GM19455 (cell line): ENCODE measurements around the gene VPS25.
A peak's percentile ranks its signal among the peaks of the same experiment; 100 is the strongest.
"Not testable (repeated sequence)": the region's sequence is repeated elsewhere in the genome, so short reads cannot be mapped to it uniquely, and the experiment has no call there.

Experiments used
- ATAC-seq: cut with Tn5 transposase; IDR thresholded peaks from one replicate; pipeline ENCODE4 v1.9.1; 2021; ENCODE audit not compliant: unreplicated experiment

VPS25 gene

DNA sequence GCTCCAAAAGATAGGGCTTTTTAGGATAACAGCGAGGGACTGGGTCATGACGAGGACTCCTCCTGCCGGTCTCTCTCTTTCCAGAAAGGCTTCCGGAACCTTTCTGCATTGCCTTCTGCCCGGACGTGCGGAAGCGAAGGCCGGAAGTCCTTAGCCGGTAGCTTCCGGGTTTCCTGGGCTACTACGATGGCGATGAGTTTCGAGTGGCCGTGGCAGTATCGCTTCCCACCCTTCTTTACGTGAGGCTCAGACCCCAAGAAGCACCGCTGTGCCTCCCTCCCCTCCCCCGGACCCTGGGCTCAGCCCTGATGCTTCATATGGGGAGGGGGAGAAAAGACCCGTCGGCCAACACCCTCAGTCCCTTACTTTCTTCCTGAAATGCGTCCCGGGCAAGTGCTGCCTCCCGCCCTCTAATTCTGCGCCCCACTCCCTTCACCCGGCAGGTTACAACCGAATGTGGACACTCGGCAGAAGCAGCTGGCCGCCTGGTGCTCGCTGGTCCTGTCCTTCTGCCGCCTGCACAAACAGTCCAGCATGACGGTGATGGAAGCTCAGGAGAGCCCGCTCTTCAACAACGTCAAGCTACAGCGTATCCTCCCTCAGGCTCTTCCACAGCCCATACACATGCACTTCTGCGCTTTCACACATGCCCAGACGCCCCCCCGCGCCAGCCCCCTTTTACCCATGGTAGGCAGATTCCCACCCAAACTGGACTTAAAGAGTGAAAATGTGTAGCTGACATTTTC is at the start of gene VPS25:
Gene VPS25, plus strand, starts transcription at position 160 of the 746 bp plus-strand sequence. Its CDS starts 27 bp downstream, at position 187.
- ATAC-seq = peak; percentile 63

DNA sequence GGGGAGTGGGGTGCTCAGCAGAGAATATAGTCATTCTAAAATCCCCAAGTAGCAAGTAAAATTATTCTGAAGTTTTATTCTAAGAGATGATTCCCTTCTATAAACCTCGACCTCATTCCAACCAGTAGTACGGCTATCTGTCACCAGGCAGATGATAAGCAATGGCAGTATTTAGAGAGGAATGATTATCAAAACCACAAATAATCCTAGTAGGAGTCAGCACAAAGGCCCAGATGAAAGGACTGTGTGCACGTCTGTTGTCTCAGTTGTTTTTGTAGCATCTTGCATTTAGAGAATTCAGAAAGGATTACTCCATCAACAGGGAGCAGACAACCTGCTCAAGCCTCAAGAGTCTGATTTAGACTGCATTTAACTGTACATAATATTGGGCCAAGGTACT is 49.6 kb upstream of the VPS25 start:
- no peak for ATAC-seq

DNA sequence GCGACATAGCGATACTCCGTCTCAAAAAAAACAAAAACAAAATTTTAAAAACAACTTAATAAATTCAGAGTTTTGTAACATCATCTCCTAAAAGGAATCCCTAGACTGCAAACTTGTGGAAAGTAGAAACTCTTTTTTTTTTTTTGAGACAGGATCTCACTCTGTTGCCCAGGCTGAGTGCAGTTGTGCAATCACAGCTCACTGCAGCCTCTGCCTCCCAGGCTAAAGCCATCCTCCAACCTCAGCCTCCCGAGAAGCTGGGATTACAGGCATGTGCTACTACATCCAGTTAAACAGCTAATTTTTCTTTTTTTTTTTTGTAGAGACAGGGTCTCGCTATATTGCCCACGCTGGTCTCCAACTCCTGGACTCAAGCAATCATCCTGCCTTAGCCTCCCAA is 48.1 kb upstream of the VPS25 start:
- no peak for ATAC-seq

DNA sequence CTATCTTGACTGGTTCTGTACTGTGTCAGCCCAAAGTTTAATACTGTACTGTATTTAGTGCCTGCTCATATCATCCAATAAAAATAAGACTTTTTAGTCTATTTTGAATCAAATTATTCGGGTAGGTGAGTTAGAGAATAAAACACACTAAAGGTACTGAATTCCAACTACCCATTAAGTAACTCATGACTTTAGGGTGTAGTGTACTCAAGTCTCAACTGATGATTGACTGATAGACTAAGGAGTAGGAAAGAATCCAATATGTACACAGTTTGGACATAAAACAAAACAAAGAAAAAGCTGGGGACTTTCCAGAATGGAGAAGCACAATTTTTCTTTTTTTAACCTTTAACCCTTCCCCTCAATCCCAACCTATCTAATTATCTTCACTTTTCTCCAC is 32.5 kb upstream of the VPS25 start:
- ATAC-seq = no peak

DNA sequence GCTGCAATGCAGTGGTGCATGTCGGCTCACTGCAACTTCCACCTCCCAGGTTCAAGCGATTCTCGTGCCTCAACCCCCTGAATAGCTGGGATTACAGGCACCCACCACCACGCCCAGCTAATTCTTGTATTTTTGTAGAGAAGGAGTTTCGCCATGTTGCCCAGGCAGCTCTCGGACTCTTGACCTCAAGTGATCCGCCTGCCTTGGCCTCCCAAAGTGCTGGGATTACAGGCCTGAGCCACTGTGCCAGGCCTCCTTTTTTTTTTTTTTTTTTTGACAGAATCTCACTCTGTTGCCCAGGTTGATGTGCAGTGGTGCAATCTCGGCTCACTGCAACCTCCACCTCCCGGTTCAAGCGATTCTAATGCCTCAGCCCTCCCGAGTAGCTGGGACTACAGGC is 30.3 kb upstream of the VPS25 start:
- not testable (repeated sequence) for ATAC-seq

DNA sequence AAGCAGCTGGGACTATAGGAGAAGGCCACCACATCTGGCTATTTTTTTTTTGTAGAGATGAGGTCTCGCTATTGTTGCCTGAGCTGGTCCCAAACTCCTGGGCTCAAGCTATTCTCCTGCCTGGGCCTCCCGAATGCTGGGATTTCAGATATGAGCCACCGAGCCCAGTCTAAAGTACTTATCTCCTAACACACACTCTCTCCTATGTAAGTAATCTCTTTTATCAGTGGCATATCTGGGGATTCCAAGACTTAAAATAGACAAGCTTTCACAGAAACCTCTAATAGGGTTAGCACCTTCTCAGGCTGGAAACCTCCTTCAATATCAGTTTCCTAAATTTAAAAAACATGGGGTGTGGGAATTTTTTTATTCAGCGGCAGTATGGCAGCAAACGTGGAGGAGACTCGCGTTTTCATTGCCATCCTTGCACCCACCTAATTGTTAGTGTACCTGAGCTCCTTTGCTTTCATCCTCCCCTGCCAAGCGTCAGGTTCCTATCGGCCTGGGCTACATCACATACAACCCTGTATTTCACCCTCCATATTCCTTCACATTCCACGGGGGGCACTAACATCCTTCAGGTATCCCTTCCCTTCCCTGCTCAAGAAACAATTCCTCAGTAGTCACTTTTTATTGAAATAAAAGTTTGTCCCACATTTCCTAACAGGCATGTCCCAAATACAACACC is 29.5 kb upstream of the VPS25 start:
- ATAC-seq = no peak

DNA sequence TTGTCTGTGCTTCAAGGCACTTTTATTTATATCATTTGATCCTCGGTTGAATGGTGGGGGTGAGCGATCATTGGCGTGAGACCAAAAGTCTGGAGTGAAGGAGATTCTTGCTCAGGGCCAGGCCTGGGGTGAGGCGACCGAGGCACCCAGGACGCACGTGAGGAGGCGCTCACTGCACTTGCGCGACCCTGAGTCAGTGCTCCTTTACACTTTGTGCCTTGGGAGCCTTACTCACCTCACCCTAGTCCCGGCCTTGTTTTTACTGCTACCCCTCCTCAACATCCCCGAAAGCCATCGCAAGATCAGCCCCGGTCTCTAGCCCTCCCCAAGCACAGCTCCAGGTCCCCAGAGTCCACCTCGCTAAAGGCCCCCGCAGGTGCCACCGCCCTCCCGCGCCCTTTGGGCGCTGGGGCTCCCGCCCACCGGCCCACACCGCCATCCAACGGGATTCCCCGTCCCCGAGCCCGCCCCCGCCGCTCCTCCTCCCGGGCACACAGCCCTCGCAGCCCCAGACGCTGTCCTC is 28.9 kb upstream of the VPS25 start:
- ATAC-seq = peak; percentile 62

DNA sequence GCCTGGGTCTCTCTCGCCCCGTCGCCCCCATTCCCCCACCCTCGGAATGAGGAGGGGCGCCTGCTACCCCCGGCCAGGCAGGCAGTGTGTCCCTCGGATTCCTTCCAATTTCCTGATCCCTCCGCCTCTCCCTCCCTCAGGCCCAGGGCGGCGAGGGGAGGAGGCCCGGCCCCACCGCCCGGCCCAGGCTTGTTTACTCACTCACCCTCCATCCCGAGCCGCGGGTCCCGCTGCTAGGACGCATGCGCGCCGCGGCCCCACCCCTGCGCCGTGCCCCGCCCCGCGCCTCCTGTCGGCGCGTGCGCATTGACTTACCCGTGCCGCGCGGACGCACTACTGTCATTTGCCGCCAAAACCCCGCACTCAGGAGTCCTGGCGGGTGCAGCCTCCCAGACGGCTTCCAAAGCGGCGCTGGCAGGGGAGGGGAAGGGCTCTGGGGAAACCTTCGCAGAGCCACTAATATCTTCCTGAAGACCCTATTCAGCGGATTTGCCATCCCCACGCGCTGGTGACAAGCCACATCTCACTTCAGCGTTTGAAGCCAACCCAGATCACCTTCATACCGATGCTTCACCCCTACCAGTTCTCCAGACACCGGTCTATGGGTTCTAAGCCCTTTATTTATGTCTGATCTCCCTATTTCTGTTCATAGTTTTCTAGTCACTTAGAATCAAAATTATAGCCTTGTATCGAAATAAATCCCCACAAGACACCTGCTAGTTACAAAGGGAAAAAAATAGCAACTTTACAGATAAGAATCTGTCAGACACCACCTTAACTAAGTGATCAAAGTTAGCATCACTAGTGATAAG is 28.2 kb upstream of the VPS25 start, which contains the start of gene EZH1:
Gene EZH1, minus strand, starts transcription at position 235 of the 812 bp plus-strand sequence. CDS start 16,099 bp downstream, outside the sequence.
- ATAC-seq = peak; percentile 72

DNA sequence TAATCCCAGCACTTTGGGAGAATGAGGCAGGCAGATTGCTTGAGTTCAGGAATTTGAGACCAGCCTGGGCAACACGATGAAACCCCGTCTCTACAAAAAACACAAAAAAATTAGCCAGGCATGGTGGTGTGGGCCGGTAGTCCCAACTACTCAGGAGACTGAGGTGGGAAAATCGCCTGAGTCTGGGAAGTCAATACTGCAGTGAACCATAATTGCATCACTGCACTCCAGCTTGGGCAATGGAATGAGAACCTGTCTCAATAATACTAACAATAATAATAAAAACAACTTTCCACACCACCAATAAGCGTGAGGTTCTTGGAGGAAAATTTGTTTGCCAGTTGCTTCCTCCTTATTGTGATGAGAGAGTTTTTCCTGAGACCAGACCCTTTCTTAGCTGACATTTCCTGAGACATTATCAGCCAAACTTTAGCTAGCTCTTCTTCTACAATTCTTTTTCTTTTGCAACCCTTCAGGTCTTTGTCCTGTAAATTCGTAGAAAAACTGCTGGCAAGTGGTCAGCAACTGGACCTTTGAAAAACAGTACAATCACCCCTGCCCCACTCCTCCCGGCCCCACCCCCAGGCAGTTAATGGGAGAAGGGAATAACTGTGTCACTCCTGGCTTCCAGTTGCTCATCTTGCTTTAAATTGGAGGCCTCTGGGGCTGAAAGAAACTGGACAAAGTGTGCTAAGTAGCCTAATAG is 24.9 kb upstream of the VPS25 start:
- no peak for ATAC-seq

DNA sequence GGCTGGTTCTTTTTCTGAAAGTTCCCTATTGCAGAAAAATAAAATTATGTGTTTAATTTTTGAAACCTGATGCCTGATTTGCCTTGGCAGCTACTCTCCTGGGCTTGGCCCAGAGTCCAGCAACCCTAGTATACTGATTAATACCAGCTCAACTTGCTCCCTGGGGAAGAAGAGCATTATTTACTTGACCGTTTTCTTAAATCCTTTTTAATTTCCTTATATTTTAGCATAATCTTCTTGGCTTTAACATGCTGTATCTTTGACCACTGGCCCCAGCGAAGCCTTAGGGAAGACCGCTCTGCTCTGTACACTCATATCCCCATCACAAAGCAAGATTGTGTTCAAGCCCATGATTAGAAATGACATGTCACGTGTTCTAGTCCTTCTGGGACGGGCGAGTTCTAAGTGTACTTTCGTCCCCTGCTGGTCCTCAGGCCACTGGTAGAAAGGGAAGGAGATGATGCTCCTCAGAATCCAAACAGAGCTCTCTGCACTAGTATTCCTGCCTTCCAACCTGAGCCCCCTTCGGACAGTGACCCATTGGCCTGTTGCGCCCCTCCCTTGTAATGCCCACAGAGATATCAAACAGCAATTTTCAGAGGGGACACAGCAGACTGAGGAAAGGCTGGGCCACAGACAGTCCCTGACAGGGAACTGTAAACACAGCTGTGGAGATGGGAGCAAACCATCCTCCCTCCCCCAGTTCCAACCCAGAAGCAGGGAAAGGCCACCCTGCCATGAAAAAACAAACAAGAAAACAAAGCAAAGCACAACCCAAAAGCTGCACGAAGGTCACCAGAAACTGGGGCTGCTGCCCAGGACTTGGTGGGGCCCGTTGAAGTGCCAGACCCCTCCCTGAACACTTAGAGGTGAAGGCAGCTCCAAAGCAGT is 24.1 kb upstream of the VPS25 start:
- ATAC-seq = no peak

DNA sequence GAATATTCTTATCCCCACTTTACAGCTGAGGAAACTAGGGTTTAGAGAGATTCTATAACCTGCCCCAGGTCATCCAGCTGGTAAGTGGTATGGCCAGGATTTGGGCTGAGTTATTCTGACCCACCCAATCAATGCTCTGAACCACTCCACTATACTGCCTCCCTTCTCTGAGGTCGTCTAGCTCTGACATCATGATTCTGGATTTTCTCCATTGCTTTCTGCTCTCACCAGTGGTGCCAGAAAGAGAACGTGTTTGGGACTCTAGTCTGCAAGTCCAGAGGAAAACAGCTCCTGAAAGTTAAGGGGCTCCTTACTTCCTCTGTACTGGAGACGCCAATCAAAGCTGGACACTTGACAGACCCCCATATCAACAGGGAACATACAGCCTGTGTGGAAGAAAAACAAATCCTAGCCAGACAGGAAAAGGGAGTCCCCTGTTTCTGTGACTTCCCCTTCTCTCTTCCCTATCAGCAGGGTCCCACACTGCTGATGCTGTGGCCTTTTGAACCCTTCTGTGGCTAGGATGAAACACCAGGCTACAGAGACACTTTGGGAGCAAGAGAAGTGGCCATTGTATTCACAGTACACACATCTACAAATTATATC is 22.4 kb upstream of the VPS25 start:
- no peak for ATAC-seq

DNA sequence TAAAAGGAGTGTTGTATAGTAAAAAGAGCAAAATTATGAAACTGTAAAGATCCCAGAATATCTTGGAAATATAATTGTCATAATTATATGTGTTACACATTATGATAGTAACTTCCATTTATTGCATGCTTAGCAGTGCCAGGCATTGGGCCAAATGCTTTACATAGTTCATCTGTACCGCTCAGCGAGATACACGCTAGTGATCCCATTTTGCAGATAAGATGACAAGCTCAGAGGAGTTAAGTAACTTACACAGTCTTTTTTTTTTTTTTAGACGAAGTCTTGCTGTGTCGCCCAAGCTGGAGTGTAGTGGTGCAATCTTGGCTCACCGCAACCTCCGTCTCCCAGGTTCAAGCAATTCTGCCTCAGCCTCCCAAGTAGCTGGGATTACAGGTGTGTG is 21.6 kb upstream of the VPS25 start:
- no peak for ATAC-seq

DNA sequence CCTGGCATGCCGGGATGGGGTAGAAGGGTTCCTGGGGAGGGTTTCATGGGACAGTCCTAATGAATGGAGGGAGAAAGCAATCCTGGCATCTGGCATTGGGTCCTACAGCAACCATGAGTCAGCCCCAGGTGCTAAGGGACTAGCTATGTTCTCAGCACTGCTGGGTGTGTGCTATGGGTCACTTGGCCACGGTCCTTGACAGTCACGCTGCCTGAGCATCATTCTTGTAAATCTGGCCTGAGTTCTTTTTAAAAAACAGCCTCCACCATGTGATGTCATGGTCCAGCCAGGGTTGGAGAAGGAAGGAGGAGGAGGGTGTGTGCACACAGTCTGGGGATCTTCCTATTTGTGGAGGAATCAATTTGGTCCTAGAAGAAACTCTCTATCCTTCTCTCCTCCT is 18.5 kb upstream of the VPS25 start:
- no peak for ATAC-seq

DNA sequence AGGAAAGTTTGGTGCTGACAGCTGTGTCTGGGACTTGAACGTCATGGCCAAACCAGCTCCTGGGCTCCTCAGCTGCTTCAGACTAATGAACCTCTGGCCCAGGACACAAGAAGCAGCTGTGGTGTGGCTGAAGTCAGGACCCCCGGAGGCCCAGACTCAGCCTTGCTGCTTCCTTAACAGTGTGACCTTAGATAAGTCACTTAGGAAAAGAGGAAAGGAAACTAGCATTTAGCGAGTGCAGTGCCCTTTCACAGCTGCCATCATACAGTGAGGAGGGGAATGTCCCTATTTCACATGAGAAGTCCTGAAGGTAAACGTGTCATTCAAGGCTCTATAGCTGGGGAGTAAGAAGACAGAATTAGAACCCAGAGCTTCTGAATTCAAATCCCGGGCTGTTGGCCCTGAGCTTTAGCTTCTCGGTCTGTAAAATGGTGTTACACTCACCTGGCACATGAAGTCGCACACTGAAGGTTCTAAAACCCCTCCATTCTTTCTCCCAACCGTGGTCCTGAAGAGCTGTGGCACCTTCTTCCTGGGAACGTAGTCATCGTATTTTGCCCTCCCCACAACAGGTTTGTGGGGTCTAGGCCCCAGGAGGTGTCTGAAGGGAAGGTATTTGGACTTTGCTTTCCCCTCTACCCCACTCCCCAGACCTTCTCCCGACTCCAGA is 13.1 kb upstream of the VPS25 start:
- no peak for ATAC-seq

DNA sequence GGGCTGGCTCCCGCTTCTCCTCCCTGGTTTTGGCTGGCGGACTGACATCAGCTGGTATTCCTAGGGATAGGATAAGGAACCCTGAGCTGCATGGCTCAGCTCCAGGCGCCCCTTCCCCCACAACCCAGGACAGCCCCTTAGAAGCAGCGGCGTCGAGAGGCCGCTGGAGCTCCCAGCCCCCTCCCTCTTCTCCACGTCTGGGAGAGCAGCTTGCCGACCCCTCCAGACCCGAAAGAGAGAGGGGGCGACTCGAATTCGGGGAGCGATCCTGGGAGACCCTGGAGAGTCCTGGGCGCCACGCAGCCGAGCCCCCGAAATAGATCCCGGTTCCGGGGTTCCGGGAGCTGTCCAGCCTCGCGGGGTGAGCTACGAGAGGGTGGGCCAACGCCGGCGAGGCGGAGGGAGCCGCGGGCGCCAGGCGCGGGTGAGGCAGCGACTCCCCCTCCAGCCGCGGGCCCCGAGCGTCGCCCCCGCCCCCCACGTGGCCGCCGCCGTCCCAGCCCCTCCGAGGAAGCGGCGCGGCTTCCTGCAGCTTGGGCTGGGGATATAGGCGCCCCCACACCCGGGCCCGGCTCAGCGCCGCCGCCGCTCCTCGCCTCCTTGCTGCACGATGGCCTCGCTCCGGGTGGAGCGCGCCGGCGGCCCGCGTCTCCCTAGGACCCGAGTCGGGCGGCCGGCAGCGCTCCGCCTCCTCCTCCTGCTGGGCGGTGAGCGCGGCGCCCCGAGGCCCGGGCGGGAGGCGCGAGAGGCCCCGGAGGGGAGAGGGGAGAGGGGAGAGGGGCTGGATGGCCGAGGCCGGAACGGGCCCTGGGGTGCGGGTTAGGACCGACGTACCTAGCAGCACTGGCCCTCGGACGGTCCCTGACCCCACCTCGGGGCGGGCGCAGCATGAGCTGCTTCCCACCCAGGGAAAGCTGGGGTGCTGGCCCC is 12.3 kb upstream of the VPS25 start, which contains the start of gene RAMP2:
Gene RAMP2, plus strand, starts transcription at position 576 of the 930 bp plus-strand sequence. Its CDS starts 35 bp downstream, at position 611.
- no peak for ATAC-seq

DNA sequence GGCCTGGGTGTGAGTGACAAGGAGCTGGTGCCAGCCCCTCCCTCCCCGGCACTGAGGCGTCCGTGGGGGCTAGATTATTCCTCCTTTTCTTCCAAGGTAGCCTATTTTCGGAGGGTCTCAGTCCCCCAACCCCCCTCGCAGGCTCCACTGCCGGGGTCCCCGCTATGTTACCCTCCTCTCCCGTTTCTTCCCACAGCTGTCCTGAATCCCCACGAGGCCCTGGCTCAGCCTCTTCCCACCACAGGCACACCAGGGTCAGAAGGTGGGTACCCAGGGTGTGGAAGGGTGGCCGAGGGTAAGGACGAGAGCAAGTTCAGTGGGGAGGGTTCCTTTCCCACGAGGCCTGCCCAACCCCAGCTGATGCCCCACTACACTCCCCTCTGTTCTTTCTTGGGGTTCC is 11.6 kb upstream of the VPS25 start:
- ATAC-seq = no peak

DNA sequence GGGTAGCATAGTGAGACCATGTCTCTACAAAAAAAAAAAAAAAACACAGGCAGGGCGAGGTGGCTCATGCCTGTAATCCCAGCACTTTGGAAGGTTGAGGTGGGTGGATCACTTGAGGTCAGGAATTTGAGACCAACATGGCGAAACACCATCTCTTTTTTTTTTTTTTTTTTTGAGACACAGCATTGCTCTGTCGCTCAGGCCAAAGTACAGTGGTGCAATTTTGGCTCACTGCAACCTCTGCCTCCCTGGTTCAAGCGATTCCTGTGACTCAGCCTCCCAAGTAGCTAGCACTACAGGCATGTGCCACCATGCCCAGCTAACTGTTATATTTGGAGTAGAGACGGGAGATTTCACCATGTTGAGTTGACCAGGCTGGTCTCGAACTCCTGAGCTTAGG is 7.1 kb upstream of the VPS25 start:
- ATAC-seq = no peak

DNA sequence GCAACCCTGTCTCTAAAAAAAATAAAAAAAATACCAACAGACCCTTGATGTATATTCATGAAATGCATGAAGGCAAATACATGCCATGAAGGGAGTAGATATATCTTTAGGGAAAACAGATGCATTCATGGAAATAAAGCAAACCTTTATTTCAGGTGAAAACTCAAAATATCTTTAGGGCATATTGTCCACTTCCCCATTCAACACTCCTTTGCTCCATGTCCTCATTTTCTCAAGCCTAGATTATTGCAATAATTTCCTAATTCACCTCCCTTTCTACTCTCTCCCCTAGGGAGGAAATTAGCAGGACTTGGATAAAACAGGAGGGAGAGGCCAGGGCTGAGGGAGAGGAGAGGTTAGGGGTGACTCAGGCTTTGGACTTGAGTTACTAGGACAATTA is 5.7 kb upstream of the VPS25 start:
- ATAC-seq = no peak
